ENCODE data around the gene ARL6IP5. TPM values are rescaled to one million over a fixed set of nuclear protein-coding genes. Genes with fewer than 3 reads are reported as not detected.

The ARL6IP5 gene
- total RNA-seq, 4 donors from 2014 or later = 51.0 to 92.5 (median 82.4) TPM

GRCh38 chr3:69119138-69119537, 34.4 kb downstream of the ARL6IP5 start:
- DNase-seq = no peak
- no peak overlapping the region for H3K27ac ChIP-seq
- H3K36me3 ChIP-seq = no peaks in the 10 kb centered on the region
- no peak for TF ChIP-seq CTCF (IDR thresholded peaks at IDR 0.05)
- no peak for TF ChIP-seq POLR2A (IDR thresholded peaks at IDR 0.05)
- no peak overlapping the region for H3K4me3 ChIP-seq
- H3K4me1 ChIP-seq = no peaks in the 10 kb centered on the region
- H3K27me3 ChIP-seq = no peaks in the 10 kb centered on the region
- H3K9me3 ChIP-seq = no peaks in the 10 kb centered on the region

- Histone ChIP-seq H3K4me1 (no peaks in the 10 kb centered on the region), H3K27me3 (no peaks in the 10 kb centered on the region), H3K27ac (no peak overlapping the region), H3K36me3 (no peaks in the 10 kb centered on the region), H3K4me3 (no peak overlapping the region), H3K9me3 (no peaks in the 10 kb centered on the region)
- no peak for DNase-seq
- TF ChIP-seq CTCF (IDR thresholded peaks at IDR 0.05) (no peak), POLR2A (IDR thresholded peaks at IDR 0.05) (no peak)
Observed at GRCh38 chr3:69119681-69120080, 34.9 kb downstream of the ARL6IP5 start.

- no peaks in the 10 kb centered on the region for H3K36me3 ChIP-seq
- TF ChIP-seq POLR2A (IDR thresholded peaks at IDR 0.05) = no peak
- TF ChIP-seq CTCF (IDR thresholded peaks at IDR 0.05) = peak; percentile 81 to 93 (median 88)
- H3K27ac ChIP-seq = no peak overlapping the region
- H3K4me1 ChIP-seq = no peaks in the 10 kb centered on the region
- DNase-seq = peak in 2 of 3 donors; percentile 85 to 95
- H3K9me3 ChIP-seq = no peaks in the 10 kb centered on the region
- no peak overlapping the region for H3K4me3 ChIP-seq
- no peaks in the 10 kb centered on the region for H3K27me3 ChIP-seq
Observed at GRCh38 chr3:69120879-69121464, 36.2 kb downstream of the ARL6IP5 start.

- no peak for DNase-seq
- TF ChIP-seq POLR2A (IDR thresholded peaks at IDR 0.05) (no peak), CTCF (IDR thresholded peaks at IDR 0.05) (no peak)
- H3K4me3 ChIP-seq = no peak overlapping the region
- H3K4me1 ChIP-seq = no peaks in the 10 kb centered on the region
- H3K27ac ChIP-seq = no peak overlapping the region
- H3K9me3 ChIP-seq = no peaks in the 10 kb centered on the region
- no peaks in the 10 kb centered on the region for H3K36me3 ChIP-seq
- no peaks in the 10 kb centered on the region for H3K27me3 ChIP-seq
Observed at GRCh38 chr3:69121513-69121912, 36.8 kb downstream of the ARL6IP5 start.

GRCh38 chr3:69121950-69122349, 37.2 kb downstream of the ARL6IP5 start:
- H3K4me3 ChIP-seq = no peak overlapping the region
- no peak for DNase-seq
- H3K27me3 ChIP-seq = no peaks in the 10 kb centered on the region
- no peak overlapping the region for H3K27ac ChIP-seq
- no peaks in the 10 kb centered on the region for H3K36me3 ChIP-seq
- H3K4me1 ChIP-seq = no peaks in the 10 kb centered on the region
- no peak for TF ChIP-seq POLR2A (IDR thresholded peaks at IDR 0.05)
- no peak for TF ChIP-seq CTCF (IDR thresholded peaks at IDR 0.05)
- H3K9me3 ChIP-seq = no peaks in the 10 kb centered on the region

GRCh38 chr3:69122403-69122802, 37.7 kb downstream of the ARL6IP5 start, which contains the start of gene LMOD3:
Gene LMOD3, minus strand, starts transcription at chr3:69122595. Its CDS starts 209 bp downstream, at chr3:69122386.
- no peak for TF ChIP-seq CTCF (IDR thresholded peaks at IDR 0.05)
- TF ChIP-seq POLR2A (IDR thresholded peaks at IDR 0.05) = no peak
- Histone ChIP-seq H3K4me3 (no peak within 1 kb of the TSS), H3K4me1 (no peaks in the 10 kb centered on the region), H3K36me3 (no peaks in the 10 kb centered on the region), H3K27me3 (no peaks in the 10 kb centered on the region), H3K9me3 (no peaks in the 10 kb centered on the region), H3K27ac (no peak within 1 kb of the TSS)
- no peak for DNase-seq
